ENCODE results near the gene IQSEC2. TPM values are rescaled to one million over a fixed set of nuclear protein-coding genes. Genes with fewer than 3 reads are reported as not detected.

Gene IQSEC2
- total and polyA plus RNA-seq, 2 of the 8 experiments (the other 6 are each of a cell fraction or from before 2014, with no cell fraction given): 6.1 to 54.9 TPM

DNA sequence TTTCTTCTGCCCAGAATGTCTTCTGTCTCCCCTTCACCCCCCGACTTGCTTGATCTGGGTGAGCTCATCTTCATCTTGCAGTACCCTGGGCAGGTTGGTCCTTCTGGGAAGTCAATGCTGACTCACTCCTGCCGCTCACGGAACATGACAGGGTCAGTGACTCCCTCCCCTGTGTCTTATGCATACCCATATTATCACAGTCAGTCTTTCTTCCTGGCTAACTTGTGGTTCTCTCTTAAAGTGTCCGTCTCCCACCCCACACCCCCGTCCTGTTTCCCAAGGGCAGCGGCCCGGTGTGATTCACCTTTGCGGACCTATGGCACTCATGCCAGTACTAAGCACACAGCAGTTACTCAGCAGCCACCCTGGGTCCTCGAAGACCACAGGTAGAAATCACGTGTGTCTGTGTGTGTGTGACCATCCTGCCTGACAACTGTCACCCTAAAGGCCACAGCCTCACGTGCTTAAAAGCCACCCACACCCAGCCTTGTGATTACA is 17.7 kb downstream of the IQSEC2 start (continued):
- TF ChIP-seq, protein P1, sequence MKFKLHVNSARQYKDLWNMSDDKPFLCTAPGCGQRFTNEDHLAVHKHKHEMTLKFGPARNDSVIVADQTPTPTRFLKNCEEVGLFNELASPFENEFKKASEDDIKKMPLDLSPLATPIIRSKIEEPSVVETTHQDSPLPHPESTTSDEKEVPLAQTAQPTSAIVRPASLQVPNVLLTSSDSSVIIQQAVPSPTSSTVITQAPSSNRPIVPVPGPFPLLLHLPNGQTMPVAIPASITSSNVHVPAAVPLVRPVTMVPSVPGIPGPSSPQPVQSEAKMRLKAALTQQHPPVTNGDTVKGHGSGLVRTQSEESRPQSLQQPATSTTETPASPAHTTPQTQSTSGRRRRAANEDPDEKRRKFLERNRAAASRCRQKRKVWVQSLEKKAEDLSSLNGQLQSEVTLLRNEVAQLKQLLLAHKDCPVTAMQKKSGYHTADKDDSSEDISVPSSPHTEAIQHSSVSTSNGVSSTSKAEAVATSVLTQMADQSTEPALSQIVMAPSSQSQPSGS (IDR thresholded peaks at IDR 0.05; ENCODE audit: low read length): no peak
- no peak for TF ChIP-seq BCL11A (IDR thresholded peaks at IDR 0.05; ENCODE audit: low read depth in 2 of 2, low read length in 2 of 2)
- TF ChIP-seq SIRT6 (IDR thresholded peaks at IDR 0.05; ENCODE audit: low read length): no peak
- no peak for TF ChIP-seq YY1 (IDR thresholded peaks at IDR 0.05; ENCODE audit: low read depth, low read length)

Data from H1 (cell line).